C4-2B (cell line): Measurements from ENCODE around the gene UGT1A8.

ENCODE experiments used
- H3K27ac ChIP-seq: fragments of 450-650 bp; 2 replicates; pipeline ENCODE4 v1.5.1; 2017
- ZFX ChIP-seq: fragments of 450-650 bp; IDR thresholded peaks from 2 replicates; pipeline ENCODE4 v1.6.1; 2017
- TF ChIP-seq, protein P1 (sequence below): fragments of 450-650 bp; conservative IDR thresholded peaks from 2 replicates; pipeline ENCODE4 v1.5.1; 2017; ENCODE audit warnings: mild to moderate bottlenecking

UGT1A8 gene

DNA sequence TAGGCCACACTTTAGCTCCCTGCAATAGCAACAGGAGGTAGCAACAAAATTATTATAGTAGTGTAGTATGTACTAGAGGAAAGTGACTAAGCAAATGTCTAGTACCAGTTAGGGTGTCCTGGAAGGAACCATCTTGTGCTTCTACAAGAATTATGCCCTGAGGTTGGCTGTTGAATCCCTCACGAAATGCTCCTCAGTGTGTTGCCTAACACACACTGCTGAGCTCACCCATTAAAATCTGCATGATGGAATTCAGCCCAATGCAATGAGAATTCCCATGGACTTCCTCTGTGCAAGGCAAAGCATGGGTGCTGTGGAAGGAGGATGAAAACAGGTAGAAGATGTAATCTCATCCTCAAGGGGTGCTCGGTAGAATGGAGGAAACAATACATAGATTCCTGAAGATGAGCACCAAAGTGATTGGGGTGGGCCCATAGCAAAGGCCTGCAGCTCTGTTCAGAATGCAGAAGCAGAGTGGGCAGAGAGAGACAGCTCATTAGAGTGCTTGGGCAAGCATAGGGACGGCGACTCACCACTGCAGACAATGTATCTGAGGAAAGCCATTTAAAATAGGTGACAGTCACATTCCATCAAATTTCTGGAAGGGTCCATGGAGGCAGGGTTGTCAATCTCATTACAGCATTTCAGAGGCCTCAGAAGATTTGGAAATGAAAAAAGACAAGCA, 63.1 kb downstream of the UGT1A8 start:
- TF ChIP-seq ZFX: no peak
- TF ChIP-seq, protein P1, sequence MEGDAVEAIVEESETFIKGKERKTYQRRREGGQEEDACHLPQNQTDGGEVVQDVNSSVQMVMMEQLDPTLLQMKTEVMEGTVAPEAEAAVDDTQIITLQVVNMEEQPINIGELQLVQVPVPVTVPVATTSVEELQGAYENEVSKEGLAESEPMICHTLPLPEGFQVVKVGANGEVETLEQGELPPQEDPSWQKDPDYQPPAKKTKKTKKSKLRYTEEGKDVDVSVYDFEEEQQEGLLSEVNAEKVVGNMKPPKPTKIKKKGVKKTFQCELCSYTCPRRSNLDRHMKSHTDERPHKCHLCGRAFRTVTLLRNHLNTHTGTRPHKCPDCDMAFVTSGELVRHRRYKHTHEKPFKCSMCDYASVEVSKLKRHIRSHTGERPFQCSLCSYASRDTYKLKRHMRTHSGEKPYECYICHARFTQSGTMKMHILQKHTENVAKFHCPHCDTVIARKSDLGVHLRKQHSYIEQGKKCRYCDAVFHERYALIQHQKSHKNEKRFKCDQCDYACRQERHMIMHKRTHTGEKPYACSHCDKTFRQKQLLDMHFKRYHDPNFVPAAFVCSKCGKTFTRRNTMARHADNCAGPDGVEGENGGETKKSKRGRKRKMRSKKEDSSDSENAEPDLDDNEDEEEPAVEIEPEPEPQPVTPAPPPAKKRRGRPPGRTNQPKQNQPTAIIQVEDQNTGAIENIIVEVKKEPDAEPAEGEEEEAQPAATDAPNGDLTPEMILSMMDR: no peak
- H3K27ac ChIP-seq: no peak overlapping the region

GRCh38 chr2:233681521-233682099, 64.2 kb downstream of the UGT1A8 start, which contains the start of gene UGT1A7:
Gene UGT1A7, plus strand, starts transcription at chr2:233681901. Its CDS starts 37 bp downstream, at chr2:233681938.
- no peak within 1 kb of the TSS for H3K27ac ChIP-seq
- TF ChIP-seq, protein P1: no peak
- no peak for TF ChIP-seq ZFX

DNA sequence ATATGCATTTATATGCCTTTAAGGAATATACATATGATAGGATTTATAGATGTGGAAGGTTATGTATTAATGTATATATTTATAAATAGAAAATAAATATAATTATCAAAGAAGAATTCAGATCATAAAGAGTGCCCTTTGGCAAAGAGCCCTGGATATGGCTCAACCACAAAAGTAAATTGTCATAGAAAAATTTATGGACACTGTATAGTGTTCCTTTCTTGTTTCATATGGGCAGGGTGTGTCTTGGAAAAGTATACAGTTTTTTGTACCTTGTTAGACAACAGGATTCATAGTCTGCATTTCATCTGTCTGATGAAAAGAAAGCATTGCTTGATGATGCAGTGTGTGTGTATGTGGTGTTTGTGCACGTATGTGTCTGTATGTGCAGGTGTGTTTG, 67.2 kb downstream of the UGT1A8 start:
- no peak overlapping the region for H3K27ac ChIP-seq
- TF ChIP-seq ZFX: no peak
- TF ChIP-seq, protein P1: no peak

- no peak overlapping the region for H3K27ac ChIP-seq
- TF ChIP-seq, protein P1: no peak
These were observed 69.5 kb downstream of the UGT1A8 start for GRCh38 chr2:233686928-233687327.

GRCh38 chr2:233688341-233688740, 70.9 kb downstream of the UGT1A8 start:
- H3K27ac ChIP-seq: no peak overlapping the region
- no peak for TF ChIP-seq ZFX
- TF ChIP-seq, protein P1: no peak

GRCh38 chr2:233689031-233689430, 71.6 kb downstream of the UGT1A8 start:
- TF ChIP-seq, protein P1: no peak
- no peak for TF ChIP-seq ZFX
- no peak overlapping the region for H3K27ac ChIP-seq

GRCh38 chr2:233689501-233689900, 72.1 kb downstream of the UGT1A8 start:
- H3K27ac ChIP-seq: peak overlapping the region; percentile 61; the same call in 1 of the 2 replicates
- TF ChIP-seq, protein P1: no peak
- no peak for TF ChIP-seq ZFX
